ENCODE results near the gene GUCD1. TPM values are rescaled to one million over a fixed set of nuclear protein-coding genes. Genes with fewer than 3 reads are reported as not detected.

Gene GUCD1
- polyA plus RNA-seq, 2 of the 4 experiments (the other 2 are of a cell fraction): 37.1 to 43.5 TPM

- no peak for DNase-seq (ENCODE audit: low read depth in 1 of 2, low spot score in 1 of 2)
Measured at GRCh38 chr22:24514241-24515026, 40.5 kb downstream of the GUCD1 start.

GRCh38 chr22:24513378-24514240 is 41.3 kb downstream of the GUCD1 start:
- DNase-seq (ENCODE audit: low read depth in 1 of 2, low spot score in 1 of 2) (no peak), FAIRE-seq (no peak), ATAC-seq (no peak)
- POLR2A ChIA-PET: no interaction called here
- Histone ChIP-seq H3K4me3 (no peak overlapping the region), H3K27ac (peak overlapping the region in 1 of 2 experiments; percentile 18; a peak in 1 of 6 replicates), H3K9me3 (no peaks in the 10 kb centered on the region), H3K4me2 (peak overlapping the region; percentile 37; the same call in 2 of the 3 replicates), H3K4me1 (peaks cover 33% of the 10 kb centered on the region)
- CTCF ChIA-PET: interaction anchor here (0.7 to 1.3 kb wide), 3 partner anchors 11 to 324 kb away, joined by 3 to 5 read pairs (median 3); no protein-coding TSS in a partner anchor
- WGBS (ENCODE audit: missing lambda C conversion rate): 86% methylated on average over 9 of the region's 9 CpGs
- TF ChIP-seq BCL3 (IDR thresholded peaks at IDR 0.05) (no peak), HES2 (IDR thresholded peaks at IDR 0.05) (no peak), HOXB5 (CRISPR knock-in tag; IDR thresholded peaks at IDR 0.05) (no peak), EHMT2 (IDR thresholded peaks at IDR 0.05; ENCODE audit: low read depth) (no peak), ZSCAN20 (CRISPR knock-in tag; IDR thresholded peaks at IDR 0.05) (no peak), KDM5A (IDR thresholded peaks at IDR 0.05) (no peak), ZFP36 (IDR thresholded peaks at IDR 0.05; ENCODE audit: borderline replicate concordance, partially characterized antibody) (no peak), BHLHE40 (IDR thresholded peaks at IDR 0.05; ENCODE audit: low read depth, low read length) (no peak), CHD4 (IDR thresholded peaks at IDR 0.05; ENCODE audit: borderline replicate concordance) (no peak), KDM1A (IDR thresholded peaks at IDR 0.05; ENCODE audit: low read depth) (no peak), JUN (IDR thresholded peaks at IDR 0.05) (no peak), RARB (CRISPR knock-in tag; IDR thresholded peaks at IDR 0.05) (no peak), EHF (CRISPR knock-in tag; IDR thresholded peaks at IDR 0.05) (no peak), USF2 (IDR thresholded peaks at IDR 0.05) (no peak), MAX (IDR thresholded peaks at IDR 0.05) (no peak)

More at GRCh38 chr22:24514241-24515026, 40.5 kb downstream of the GUCD1 start:
- ATAC-seq (peak; percentile 42 to 50; a peak in 3 of 6 replicates), FAIRE-seq (no peak)
- Histone ChIP-seq H3K4me3 (no peak overlapping the region), H3K4me2 (peak overlapping the region; percentile 37; the same call in 2 of the 3 replicates), H3K27ac (peak overlapping the region in 1 of 2 experiments; percentile 18; a peak in 1 of 6 replicates), H3K4me1 (peaks cover 33% of the 10 kb centered on the region), H3K9me3 (no peaks in the 10 kb centered on the region)
- ChIA-PET POLR2A (no interaction called here), CTCF (interaction anchor here (0.7 to 1.3 kb wide), 3 partner anchors 11 to 325 kb away, joined by 3 to 5 read pairs (median 3); no protein-coding TSS in a partner anchor)
- 26% methylated on average over 11 of the region's 14 CpGs for WGBS (ENCODE audit: missing lambda C conversion rate)
- TF ChIP-seq BHLHE40 (IDR thresholded peaks at IDR 0.05; ENCODE audit: low read depth, low read length) (no peak), REST (IDR thresholded peaks at IDR 0.05) (no peak), MAX (IDR thresholded peaks at IDR 0.05) (peak; percentile 44; the same call in 1 of the 2 replicates), HES2 (IDR thresholded peaks at IDR 0.05) (no peak), ATOH8 (CRISPR knock-in tag; IDR thresholded peaks at IDR 0.05; ENCODE audit: low read depth) (no peak)
